Panc1 (cell line): ENCODE data around the gene HOXD3. TPM values are rescaled to one million over a fixed set of nuclear protein-coding genes. Genes with fewer than 3 reads are reported as not detected.
A peak's percentile ranks its signal among the peaks of the same experiment; 100 is the strongest.

ENCODE experiments used
- ATAC-seq: fragments of 200-7000 bp; cut with Tn5 transposase; 2 replicates; pipeline ENCODE4 v1.9.1; 2020; ENCODE audit warnings: mild to moderate bottlenecking, moderate library complexity
- BruUV-seq: library from RNA; stranded (reverse); fragments of 400-500 nt; replicated peaks from 2 replicates; lab custom pipeline; 2021; lab: Mats Ljungman, UMichigan
- CTCF ChIA-PET: fragments of 300-600 bp; sonication (Branson Sonifier 250); formaldehyde crosslinking; loops from one replicate; lab custom pipeline; 2022; ENCODE audit warnings: antibody characterized with exemption; lab: Charles Lee
- POLR2A ChIA-PET: fragments of 300-600 bp; sonication (Branson Sonifier 250); formaldehyde crosslinking; loops from one replicate; lab custom pipeline; 2022; ENCODE audit warnings: antibody characterized with exemption; lab: Charles Lee
- DNase-seq: peaks from one replicate; pipeline ENCODE4 v3.0.0-alpha.2; 2010; ENCODE audit warnings: low read depth, low spot score
- H3K27ac ChIP-seq: 2 replicates; pipeline ENCODE4 v1.5.1; 2011; ENCODE audit warnings: mild to moderate bottlenecking, low read length, inconsistent platforms
- H3K27me3 ChIP-seq: fragments of 200-500 bp; sonication (Bioruptor generic); 2 replicates; pipeline ENCODE4 v1.6.0; 2014; ENCODE audit warnings: low read length, inconsistent platforms; ENCODE audit not compliant: control insufficient read depth, insufficient read depth
- H3K36me3 ChIP-seq: fragments of 200-500 bp; sonication (Bioruptor generic); 2 replicates; pipeline ENCODE4 v1.5.1; 2014; ENCODE audit warnings: inconsistent platforms, mild to moderate bottlenecking, low read length, moderate library complexity; ENCODE audit not compliant: control insufficient read depth, insufficient read depth
- H3K4me1 ChIP-seq: 2 replicates; pipeline ENCODE4 v1.5.1; 2011; ENCODE audit warnings: inconsistent platforms, mild to moderate bottlenecking, low read length, moderate library complexity; ENCODE audit not compliant: control insufficient read depth, insufficient read depth
- H3K4me3 ChIP-seq, 2 experiments: 2 replicates each; pipeline ENCODE4 v1.5.1; 2011 to 2012; ENCODE audit warnings: low read depth in 2 of 2, low read length in 2 of 2, mild to moderate bottlenecking in 2 of 2, inconsistent platforms in 1 of 2, moderate library complexity in 1 of 2
- H3K9me3 ChIP-seq: fragments of 200-500 bp; sonication (Bioruptor generic); 2 replicates; pipeline ENCODE4 v1.5.1; 2014; ENCODE audit warnings: low read depth, mild to moderate bottlenecking, inconsistent platforms, low read length, moderate library complexity; ENCODE audit not compliant: control insufficient read depth, insufficient read depth
- POLR2AphosphoS5 ChIP-seq: IDR thresholded peaks from 2 replicates; pipeline ENCODE4 v1.6.1; 2012; ENCODE audit warnings: mild to moderate bottlenecking, low read depth, low read length, moderate library complexity
- SIN3A ChIP-seq: IDR thresholded peaks from 2 replicates; pipeline ENCODE4 v1.6.1; 2012; ENCODE audit warnings: low read depth, mild to moderate bottlenecking, low read length, moderate library complexity, borderline replicate concordance; ENCODE audit not compliant: insufficient read depth
- TCF7L2 ChIP-seq: IDR thresholded peaks from 2 replicates; pipeline ENCODE4 v1.6.1; 2011; ENCODE audit warnings: mild to moderate bottlenecking, low read depth, low read length, inconsistent platforms
- in situ Hi-C: cut with HindIII; loops from 2 replicates; pipeline ENCODE4 v1.10.0; 2016; ENCODE audit warnings: low sequenced_read_pairs, low pct_unique_long_range_greater_than_20kb
- intact Hi-C: fragments of 100-400 bp; cut with micrococcal nuclease; formaldehyde crosslinking; loops from one replicate; pipeline ENCODE4 v1.10.0; 2022; ENCODE audit not compliant: unreplicated experiment
- total RNA-seq: library from RNA; stranded (reverse); gene quantifications from one replicate; pipeline ENCODE4 v1.2.1, GENCODE V29; 2021; ENCODE audit not compliant: unreplicated experiment
- TF ChIP-seq, protein P1 (sequence below): fragments of 450-650 bp; IDR thresholded peaks from 2 replicates; pipeline ENCODE4 v1.5.1; 2017; ENCODE audit warnings: mild to moderate bottlenecking
- TF ChIP-seq, protein P2 (sequence below), 2 experiments: IDR thresholded peaks; 2 replicates each; pipeline ENCODE4 v1.6.1; 2011 to 2012; ENCODE audit warnings: low read depth in 2 of 2, control low read depth in 1 of 2, low read length in 1 of 2, mild to moderate bottlenecking in 1 of 2, moderate library complexity in 1 of 2; ENCODE audit not compliant: insufficient read depth in 1 of 2

The HOXD3 gene
- total RNA-seq, 1 experiment from 2014 or later, result 1.8 TPM

DNA sequence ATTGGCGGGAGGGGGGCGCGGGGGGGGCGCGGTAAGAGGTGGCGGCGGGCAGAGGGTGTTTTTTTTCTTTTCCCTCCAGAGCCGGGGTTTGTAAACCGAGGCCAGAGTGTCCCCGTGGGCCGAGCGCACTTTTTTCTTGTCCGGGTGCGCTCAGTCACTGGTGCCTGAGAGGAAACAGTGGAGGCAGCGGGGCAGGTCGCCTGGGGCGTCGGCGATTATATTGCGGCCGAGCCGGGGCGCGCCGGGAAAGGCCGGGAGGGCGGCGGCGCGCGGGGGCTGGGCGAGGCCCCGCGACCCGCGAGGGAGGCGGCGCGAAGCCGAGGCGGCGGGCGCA is 27.3 kb upstream of the HOXD3 start:
- ChIA-PET POLR2A (no interaction called here), CTCF (no interaction called here)
- no peak for DNase-seq
- no peaks in the 10 kb centered on the region for H3K27me3 ChIP-seq
- no peaks in the 10 kb centered on the region for H3K36me3 ChIP-seq
- no peak overlapping the region for H3K27ac ChIP-seq
- intact Hi-C loops (loop anchor here (5.0 to 10.0 kb wide), 4 partner anchors 523 to 1033 kb away; no protein-coding TSS in a partner anchor), in situ Hi-C loops (no loop called here)
- peaks cover 16% of the 10 kb centered on the region for H3K4me1 ChIP-seq
- no peak for TF ChIP-seq SIN3A
- TF ChIP-seq, protein P1, sequence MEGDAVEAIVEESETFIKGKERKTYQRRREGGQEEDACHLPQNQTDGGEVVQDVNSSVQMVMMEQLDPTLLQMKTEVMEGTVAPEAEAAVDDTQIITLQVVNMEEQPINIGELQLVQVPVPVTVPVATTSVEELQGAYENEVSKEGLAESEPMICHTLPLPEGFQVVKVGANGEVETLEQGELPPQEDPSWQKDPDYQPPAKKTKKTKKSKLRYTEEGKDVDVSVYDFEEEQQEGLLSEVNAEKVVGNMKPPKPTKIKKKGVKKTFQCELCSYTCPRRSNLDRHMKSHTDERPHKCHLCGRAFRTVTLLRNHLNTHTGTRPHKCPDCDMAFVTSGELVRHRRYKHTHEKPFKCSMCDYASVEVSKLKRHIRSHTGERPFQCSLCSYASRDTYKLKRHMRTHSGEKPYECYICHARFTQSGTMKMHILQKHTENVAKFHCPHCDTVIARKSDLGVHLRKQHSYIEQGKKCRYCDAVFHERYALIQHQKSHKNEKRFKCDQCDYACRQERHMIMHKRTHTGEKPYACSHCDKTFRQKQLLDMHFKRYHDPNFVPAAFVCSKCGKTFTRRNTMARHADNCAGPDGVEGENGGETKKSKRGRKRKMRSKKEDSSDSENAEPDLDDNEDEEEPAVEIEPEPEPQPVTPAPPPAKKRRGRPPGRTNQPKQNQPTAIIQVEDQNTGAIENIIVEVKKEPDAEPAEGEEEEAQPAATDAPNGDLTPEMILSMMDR, result no peak
- TF ChIP-seq, protein P2, sequence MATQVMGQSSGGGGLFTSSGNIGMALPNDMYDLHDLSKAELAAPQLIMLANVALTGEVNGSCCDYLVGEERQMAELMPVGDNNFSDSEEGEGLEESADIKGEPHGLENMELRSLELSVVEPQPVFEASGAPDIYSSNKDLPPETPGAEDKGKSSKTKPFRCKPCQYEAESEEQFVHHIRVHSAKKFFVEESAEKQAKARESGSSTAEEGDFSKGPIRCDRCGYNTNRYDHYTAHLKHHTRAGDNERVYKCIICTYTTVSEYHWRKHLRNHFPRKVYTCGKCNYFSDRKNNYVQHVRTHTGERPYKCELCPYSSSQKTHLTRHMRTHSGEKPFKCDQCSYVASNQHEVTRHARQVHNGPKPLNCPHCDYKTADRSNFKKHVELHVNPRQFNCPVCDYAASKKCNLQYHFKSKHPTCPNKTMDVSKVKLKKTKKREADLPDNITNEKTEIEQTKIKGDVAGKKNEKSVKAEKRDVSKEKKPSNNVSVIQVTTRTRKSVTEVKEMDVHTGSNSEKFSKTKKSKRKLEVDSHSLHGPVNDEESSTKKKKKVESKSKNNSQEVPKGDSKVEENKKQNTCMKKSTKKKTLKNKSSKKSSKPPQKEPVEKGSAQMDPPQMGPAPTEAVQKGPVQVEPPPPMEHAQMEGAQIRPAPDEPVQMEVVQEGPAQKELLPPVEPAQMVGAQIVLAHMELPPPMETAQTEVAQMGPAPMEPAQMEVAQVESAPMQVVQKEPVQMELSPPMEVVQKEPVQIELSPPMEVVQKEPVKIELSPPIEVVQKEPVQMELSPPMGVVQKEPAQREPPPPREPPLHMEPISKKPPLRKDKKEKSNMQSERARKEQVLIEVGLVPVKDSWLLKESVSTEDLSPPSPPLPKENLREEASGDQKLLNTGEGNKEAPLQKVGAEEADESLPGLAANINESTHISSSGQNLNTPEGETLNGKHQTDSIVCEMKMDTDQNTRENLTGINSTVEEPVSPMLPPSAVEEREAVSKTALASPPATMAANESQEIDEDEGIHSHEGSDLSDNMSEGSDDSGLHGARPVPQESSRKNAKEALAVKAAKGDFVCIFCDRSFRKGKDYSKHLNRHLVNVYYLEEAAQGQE (IDR thresholded peaks at IDR 0.05; ENCODE audit: insufficient read depth in 1 of 2, low read depth in 2 of 2, low read length in 1 of 2), result no peak
- TF ChIP-seq TCF7L2, result no peak
- TF ChIP-seq POLR2AphosphoS5, result no peak
- BruUV-seq, result no TSS peak
- H3K9me3 ChIP-seq, result no peaks in the 10 kb centered on the region
- H3K4me3 ChIP-seq, result peak overlapping the region in 1 of 2 experiments; percentile 31; a peak in 1 of 4 replicates
- no peak for ATAC-seq

DNA sequence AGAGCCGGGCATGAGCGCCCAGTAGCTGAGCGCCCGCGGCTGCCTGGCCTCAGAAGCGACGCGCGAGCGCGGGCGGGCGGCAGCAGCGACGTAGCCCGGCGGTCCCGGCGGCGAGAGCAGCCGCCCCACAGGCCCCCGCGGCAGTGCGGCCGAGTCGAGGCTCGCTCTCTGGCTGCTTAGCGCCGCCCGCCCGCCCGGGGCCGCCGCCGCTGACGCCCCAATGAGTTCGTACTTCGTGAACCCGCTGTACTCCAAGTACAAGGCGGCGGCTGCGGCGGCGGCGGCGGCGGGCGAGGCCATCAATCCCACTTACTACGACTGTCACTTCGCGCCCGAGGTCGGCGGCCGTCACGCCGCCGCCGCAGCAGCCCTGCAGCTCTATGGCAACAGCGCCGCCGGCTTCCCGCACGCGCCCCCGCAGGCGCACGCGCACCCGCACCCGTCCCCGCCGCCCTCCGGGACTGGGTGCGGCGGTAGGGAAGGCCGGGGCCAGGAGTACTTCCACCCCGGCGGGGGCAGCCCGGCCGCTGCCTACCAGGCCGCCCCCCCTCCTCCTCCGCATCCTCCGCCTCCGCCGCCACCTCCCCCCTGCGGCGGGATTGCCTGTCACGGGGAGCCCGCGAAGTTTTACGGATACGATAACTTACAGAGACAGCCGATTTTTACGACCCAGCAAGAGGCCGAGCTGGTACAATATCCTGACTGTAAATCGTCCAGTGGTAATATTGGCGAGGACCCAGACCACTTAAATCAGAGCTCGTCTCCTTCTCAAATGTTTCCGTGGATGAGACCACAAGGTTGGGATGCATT is 26.8 kb upstream of the HOXD3 start:
- no peaks in the 10 kb centered on the region for H3K27me3 ChIP-seq
- no peaks in the 10 kb centered on the region for H3K36me3 ChIP-seq
- DNase-seq (no peak), ATAC-seq (no peak)
- H3K9me3 ChIP-seq, result no peaks in the 10 kb centered on the region
- no peak for TF ChIP-seq SIN3A
- TF ChIP-seq TCF7L2, result no peak
- TF ChIP-seq, protein P1, result no peak
- TF ChIP-seq POLR2AphosphoS5, result no peak
- TF ChIP-seq, protein P2 (IDR thresholded peaks at IDR 0.05; ENCODE audit: insufficient read depth in 1 of 2, low read depth in 2 of 2, low read length in 1 of 2), result no peak
- intact Hi-C loops (no loop called here), in situ Hi-C loops (no loop called here)
- ChIA-PET POLR2A (no interaction called here), CTCF (no interaction called here)
- peak overlapping the region in 1 of 2 experiments; percentile 31; a peak in 1 of 4 replicates for H3K4me3 ChIP-seq
- BruUV-seq, result no TSS peak
- H3K4me1 ChIP-seq, result peaks cover 19% of the 10 kb centered on the region
- no peak overlapping the region for H3K27ac ChIP-seq
